Vagina (tissue), 2 donors: ENCODE data around the gene FHDC1. TPM values are rescaled to one million over a fixed set of nuclear protein-coding genes. Genes with fewer than 3 reads are reported as not detected.

Source experiments
- DNase-seq, 2 donors: peaks; one replicate each; pipeline ENCODE4 v3.0.0-alpha.2; 2017; ENCODE audit errors: extremely low spot score in 2 of 2
- H3K27ac ChIP-seq: fragments of 200-600 bp; sonication (generic); one replicate; pipeline ENCODE4 v1.5.1; 2019
- H3K27me3 ChIP-seq: fragments of 200-600 bp; sonication (generic); one replicate; pipeline ENCODE4 v1.5.1; 2019
- H3K36me3 ChIP-seq, 2 donors: fragments of 200-600 bp; sonication (generic); one replicate each; pipeline ENCODE4 v1.5.1; 2017 to 2019
- H3K4me1 ChIP-seq: fragments of 200-600 bp; sonication (generic); one replicate; pipeline ENCODE4 v1.5.1; 2019
- H3K4me3 ChIP-seq, 2 donors: fragments of 200-600 bp; sonication (generic); 1 replicate in 1 of 2; 2 replicates in 1 of 2; pipeline ENCODE4 v1.5.1; 2016 to 2019
- H3K9me3 ChIP-seq: fragments of 200-600 bp; sonication (generic); one replicate; pipeline ENCODE4 v1.5.1; 2019
- CTCF ChIP-seq, 3 experiments: fragments of 450-650 bp in 2 of 3; fragments of 200-600 bp in 1 of 3; sonication (generic) in 1 of 3; IDR thresholded peaks; one replicate each; pipeline ENCODE4 v1.5.1; 2017 to 2019; ENCODE audit warnings: antibody characterized with exemption in 3 of 3, mild to moderate bottlenecking in 2 of 3, moderate library complexity in 2 of 3
- POLR2A ChIP-seq, 2 donors: fragments of 450-650 bp; IDR thresholded peaks; one replicate each; pipeline ENCODE4 v1.6.1; 2017; ENCODE audit warnings: antibody characterized with exemption in 2 of 2, mild to moderate bottlenecking in 2 of 2, moderate library complexity in 2 of 2
- POLR2AphosphoS5 ChIP-seq, 2 donors: sonication (generic); formaldehyde crosslinking; IDR thresholded peaks; one replicate each; pipeline ENCODE4 v1.9.0; 2017; ENCODE audit warnings: antibody characterized with exemption in 2 of 2, mild to moderate bottlenecking in 2 of 2, low read depth in 1 of 2; ENCODE audit not compliant: insufficient read depth in 1 of 2
- intact Hi-C: fragments of 100-400 bp; cut with DNase I; formaldehyde crosslinking; loops from one replicate; pipeline ENCODE4 v1.15.1; 2023
- total RNA-seq: library from RNA; depleted of rRNA; stranded (reverse); fragments of >200 nt; gene quantifications from one replicate; pipeline ENCODE4 v1.2.3, GENCODE V29; 2016

FHDC1 gene
- total RNA-seq, 1 donor from 2014 or later, result 6.4 TPM

- Histone ChIP-seq H3K36me3 (no peaks in the 10 kb centered on the region), H3K9me3 (no peaks in the 10 kb centered on the region)
These were observed 74.0 kb downstream of the FHDC1 start for GRCh38 chr4:153010146-153010545.

GRCh38 chr4:153013202-153013977 is 77.3 kb downstream of the FHDC1 start:
- Histone ChIP-seq H3K27ac (no peak overlapping the region), H3K4me1 (no peaks in the 10 kb centered on the region), H3K27me3 (no peaks in the 10 kb centered on the region), H3K4me3 (no peak overlapping the region), H3K36me3 (no peaks in the 10 kb centered on the region), H3K9me3 (no peaks in the 10 kb centered on the region)
- DNase-seq, result no peak
- TF ChIP-seq CTCF (IDR thresholded peaks at IDR 0.05) (no peak), POLR2A (IDR thresholded peaks at IDR 0.05) (no peak), POLR2AphosphoS5 (IDR thresholded peaks at IDR 0.05; ENCODE audit: insufficient read depth in 1 of 2, low read depth in 1 of 2) (no peak)
- intact Hi-C loops, result no loop called here

More at GRCh38 chr4:153010146-153010545, 74.0 kb downstream of the FHDC1 start:
- TF ChIP-seq POLR2AphosphoS5 (IDR thresholded peaks at IDR 0.05; ENCODE audit: insufficient read depth in 1 of 2, low read depth in 1 of 2) (no peak), CTCF (IDR thresholded peaks at IDR 0.05) (no peak), POLR2A (IDR thresholded peaks at IDR 0.05) (no peak)
- no peak for DNase-seq
- Histone ChIP-seq H3K4me1 (no peaks in the 10 kb centered on the region), H3K27ac (no peak overlapping the region), H3K4me3 (no peak overlapping the region), H3K27me3 (no peaks in the 10 kb centered on the region)
- intact Hi-C loops, result no loop called here

- Histone ChIP-seq H3K4me3 (no peak overlapping the region), H3K27me3 (no peaks in the 10 kb centered on the region), H3K4me1 (no peaks in the 10 kb centered on the region), H3K9me3 (no peaks in the 10 kb centered on the region), H3K36me3 (no peaks in the 10 kb centered on the region), H3K27ac (no peak overlapping the region)
- TF ChIP-seq CTCF (IDR thresholded peaks at IDR 0.05), result no peak
- TF ChIP-seq POLR2A (IDR thresholded peaks at IDR 0.05), result no peak
- no peak for TF ChIP-seq POLR2AphosphoS5 (IDR thresholded peaks at IDR 0.05; ENCODE audit: insufficient read depth in 1 of 2, low read depth in 1 of 2)
- intact Hi-C loops, result no loop called here
- DNase-seq, result no peak
These were observed 78.3 kb downstream of the FHDC1 start for GRCh38 chr4:153014460-153014859.

GRCh38 chr4:153016592-153016991 is 80.5 kb downstream of the FHDC1 start:
- DNase-seq, result no peak
- intact Hi-C loops, result no loop called here
- H3K9me3 ChIP-seq, result no peaks in the 10 kb centered on the region

More at GRCh38 chr4:153016592-153016991, 80.5 kb downstream of the FHDC1 start:
- Histone ChIP-seq H3K4me3 (no peak overlapping the region), H3K27ac (no peak overlapping the region), H3K27me3 (no peaks in the 10 kb centered on the region), H3K4me1 (no peaks in the 10 kb centered on the region), H3K36me3 (no peaks in the 10 kb centered on the region)
- no peak for TF ChIP-seq POLR2AphosphoS5 (IDR thresholded peaks at IDR 0.05; ENCODE audit: insufficient read depth in 1 of 2, low read depth in 1 of 2)
- TF ChIP-seq CTCF (IDR thresholded peaks at IDR 0.05), result no peak
- TF ChIP-seq POLR2A (IDR thresholded peaks at IDR 0.05), result no peak
